ENCODE results near the gene GCLC.
"Not testable (repeated sequence)": the region's sequence is repeated elsewhere in the genome, so short reads cannot be mapped to it uniquely, and the experiment has no call there.

GCLC gene

GRCh38 chr6:53487080-53487479 is 57.8 kb downstream of the GCLC start:
- no peak for DNase-seq

GRCh38 chr6:53486679-53487078 is 58.2 kb downstream of the GCLC start:
- DNase-seq, result no peak

GRCh38 chr6:53484476-53485280 is 60.2 kb downstream of the GCLC start:
- peak; percentile 97 for DNase-seq

- DNase-seq, result no peak
These were observed 61.2 kb downstream of the GCLC start for GRCh38 chr6:53483423-53484353.

- no peak for DNase-seq
These were observed 63.6 kb downstream of the GCLC start for GRCh38 chr6:53481323-53481722.

- not testable (repeated sequence) for DNase-seq
These were observed 64.1 kb downstream of the GCLC start for GRCh38 chr6:53480774-53481173.

GRCh38 chr6:53479871-53480270 is 65.0 kb downstream of the GCLC start:
- no peak for DNase-seq

GRCh38 chr6:53476964-53477363 is 67.9 kb downstream of the GCLC start:
- DNase-seq, result no peak

- no peak for DNase-seq
These were observed 70.9 kb downstream of the GCLC start for GRCh38 chr6:53474010-53474409.

- DNase-seq, result no peak
These were observed 75.7 kb downstream of the GCLC start for GRCh38 chr6:53469163-53469562.

- no peak for DNase-seq
These were observed 78.6 kb downstream of the GCLC start for GRCh38 chr6:53466257-53466656.

GRCh38 chr6:53465732-53466131 is 79.2 kb downstream of the GCLC start:
- no peak for DNase-seq

- DNase-seq, result no peak
These were observed 79.9 kb downstream of the GCLC start for GRCh38 chr6:53464927-53465460.

- no peak for DNase-seq
These were observed 80.4 kb downstream of the GCLC start for GRCh38 chr6:53464483-53464882.

- peak; percentile 25 for DNase-seq
These were observed 83.2 kb downstream of the GCLC start for GRCh38 chr6:53461696-53462095.

GRCh38 chr6:53461041-53461656 is 83.8 kb downstream of the GCLC start:
- no peak for DNase-seq

GRCh38 chr6:53458105-53458866 is 86.6 kb downstream of the GCLC start:
- no peak for DNase-seq

GRCh38 chr6:53456809-53457208 is 88.1 kb downstream of the GCLC start:
- no peak for DNase-seq

- no peak for DNase-seq
These were observed 89.2 kb downstream of the GCLC start for GRCh38 chr6:53455678-53456077.

GRCh38 chr6:53451165-53451564 is 93.7 kb downstream of the GCLC start:
- DNase-seq, result no peak

- no peak for DNase-seq
These were observed 97.0 kb downstream of the GCLC start for GRCh38 chr6:53447865-53448264.
